Measurements from ENCODE around the gene MEIS3. TPM values are rescaled to one million over a fixed set of nuclear protein-coding genes. Genes with fewer than 3 reads are reported as not detected.
"Not testable (repeated sequence)": the region's sequence is repeated elsewhere in the genome, so short reads cannot be mapped to it uniquely, and the experiment has no call there.

The MEIS3 gene
- total RNA-seq, 6 donors from 2014 or later: 1.7 to 7.1 (median 3.8) TPM; not detected in 1

GRCh38 chr19:47398707-47399597, 20.4 kb downstream of the MEIS3 start:
- Histone ChIP-seq H3K27ac (no peak overlapping the region), H3K4me1 (no peaks in the 10 kb centered on the region), H3K27me3 (no peaks in the 10 kb centered on the region), H3K9me3 (no peaks in the 10 kb centered on the region), H3K4me3 (no peak overlapping the region), H3K36me3 (no peaks in the 10 kb centered on the region)
- DNase-seq (no peak), ATAC-seq (ENCODE audit: low FRiP score in 2 of 2) (no peak)
- 50 to 51% methylated on average over 18 to 24 of the region's 24 CpGs for WGBS, 2 donors
- TF ChIP-seq POLR2AphosphoS5 (IDR thresholded peaks at IDR 0.05) (no peak), POLR2A (IDR thresholded peaks at IDR 0.05) (no peak), CTCF (IDR thresholded peaks at IDR 0.05) (no peak), EP300 (IDR thresholded peaks at IDR 0.05) (no peak)

- H3K4me3 ChIP-seq: no peak overlapping the region
- ATAC-seq (ENCODE audit: low FRiP score in 2 of 2) (peak; percentile 84 to 90), DNase-seq (peak in 1 of 2 donors; percentile 84)
- no peaks in the 10 kb centered on the region for H3K36me3 ChIP-seq
- TF ChIP-seq POLR2A (IDR thresholded peaks at IDR 0.05) (no peak), EP300 (IDR thresholded peaks at IDR 0.05) (no peak), CTCF (IDR thresholded peaks at IDR 0.05) (peak; percentile 77 to 88 (median 84))
- no peaks in the 10 kb centered on the region for H3K9me3 ChIP-seq
- 35 to 36% methylated on average over 15 of the region's 15 CpGs for WGBS, 2 donors
- H3K27ac ChIP-seq: no peak overlapping the region
- H3K4me1 ChIP-seq: peaks cover 0 to 5% (median 2%) of the 10 kb centered on the region in 4 donors
- H3K27me3 ChIP-seq: no peaks in the 10 kb centered on the region
Measured at GRCh38 chr19:47391510-47392223, 27.7 kb downstream of the MEIS3 start.

- 80 to 81% methylated on average over 20 of the region's 20 CpGs for WGBS, 2 donors
- DNase-seq (no peak), ATAC-seq (ENCODE audit: low FRiP score in 2 of 2) (no peak)
- Histone ChIP-seq H3K4me3 (no peak overlapping the region), H3K27me3 (no peaks in the 10 kb centered on the region), H3K27ac (peak overlapping the region; percentile 41 to 88 (median 73)), H3K4me1 (peaks cover 0 to 5% (median 2%) of the 10 kb centered on the region in 4 donors), H3K9me3 (no peaks in the 10 kb centered on the region), H3K36me3 (no peaks in the 10 kb centered on the region)
- TF ChIP-seq CTCF (IDR thresholded peaks at IDR 0.05): no peak
- no peak for TF ChIP-seq POLR2AphosphoS5 (IDR thresholded peaks at IDR 0.05)
- no peak for TF ChIP-seq EP300 (IDR thresholded peaks at IDR 0.05)
- TF ChIP-seq POLR2A (IDR thresholded peaks at IDR 0.05): no peak
Measured at GRCh38 chr19:47390533-47391488, 28.5 kb downstream of the MEIS3 start.

GRCh38 chr19:47389150-47389556, 30.2 kb downstream of the MEIS3 start:
- WGBS, 2 donors: 46 to 56% methylated on average over 9 of the region's 9 CpGs

GRCh38 chr19:47388721-47389120, 30.6 kb downstream of the MEIS3 start:
- peak; percentile 60 to 69 for ATAC-seq (ENCODE audit: low FRiP score in 2 of 2)
- H3K36me3 ChIP-seq, H3K9me3 ChIP-seq, H3K27me3 ChIP-seq, H3K4me3 ChIP-seq, H3K4me1 ChIP-seq: not testable (repeated sequence)
- peak in 1 of 2 donors; percentile 48 for DNase-seq
- H3K27ac ChIP-seq: peak overlapping the region; percentile 63 to 88 (median 79)
- WGBS, 2 donors: 76 to 80% methylated on average over 5 of the region's 5 CpGs

More at GRCh38 chr19:47389150-47389556, 30.2 kb downstream of the MEIS3 start:
- DNase-seq (peak in 1 of 2 donors; percentile 73), ATAC-seq (ENCODE audit: low FRiP score in 2 of 2) (peak; percentile 77 to 83)
- peaks cover 0 to 5% (median 2%) of the 10 kb centered on the region in 4 donors for H3K4me1 ChIP-seq
- peak in 1 of 4 donors; percentile 35 for TF ChIP-seq POLR2A (IDR thresholded peaks at IDR 0.05)
- TF ChIP-seq CTCF (IDR thresholded peaks at IDR 0.05): no peak
- TF ChIP-seq EP300 (IDR thresholded peaks at IDR 0.05): peak in 1 of 4 donors; percentile 18
- peak; percentile 23 to 81 for TF ChIP-seq POLR2AphosphoS5 (IDR thresholded peaks at IDR 0.05)
- H3K27ac ChIP-seq: peak overlapping the region; percentile 63 to 88 (median 80)
- peaks cover 0 to 3% (median 0%) of the 10 kb centered on the region in 4 donors for H3K27me3 ChIP-seq
- no peaks in the 10 kb centered on the region for H3K9me3 ChIP-seq
- H3K36me3 ChIP-seq: no peaks in the 10 kb centered on the region
- H3K4me3 ChIP-seq: no peak overlapping the region

- H3K4me3 ChIP-seq; DNase-seq; H3K4me1 ChIP-seq; ATAC-seq (ENCODE audit: low FRiP score in 2 of 2); H3K36me3 ChIP-seq; H3K9me3 ChIP-seq; H3K27me3 ChIP-seq: not testable (repeated sequence)
- 68 to 85% methylated on average over 3 of the region's 3 CpGs for WGBS, 2 donors
- H3K27ac ChIP-seq: peak overlapping the region in 1 of 4 donors; percentile 88
Measured at GRCh38 chr19:47387623-47388022, 31.7 kb downstream of the MEIS3 start.

GRCh38 chr19:47386582-47386981, 32.7 kb downstream of the MEIS3 start:
- WGBS, 2 donors: 63 to 89% methylated on average over 12 of the region's 12 CpGs

More at GRCh38 chr19:47386582-47386981, 32.7 kb downstream of the MEIS3 start:
- peak in 1 of 2 donors; percentile 37 for DNase-seq
- H3K27me3 ChIP-seq; ATAC-seq (ENCODE audit: low FRiP score in 2 of 2); H3K9me3 ChIP-seq; H3K4me3 ChIP-seq: not testable (repeated sequence)
- peak overlapping the region in 1 of 4 donors; percentile 88 for H3K27ac ChIP-seq
- peaks cover 0 to 12% (median 7%) of the 10 kb centered on the region in 4 donors for H3K4me1 ChIP-seq
- H3K36me3 ChIP-seq: peaks cover 0 to 10% (median 6%) of the 10 kb centered on the region in 4 donors

Data from upper lobe of left lung (tissue), 6 donors.